SU-DHL-6 (cell line): ENCODE measurements around the gene JOSD1.

Experiments
- EZH2phosphoT487 ChIP-seq: fragments of 200-600 bp; sonication (generic), shearing (Covaris generic); conservative IDR thresholded peaks from 2 replicates; pipeline ENCODE4 v1.6.1; 2018; ENCODE audit warnings: mild to moderate bottlenecking, antibody characterized with exemption, low read length, moderate library complexity, mixed read lengths
- TF ChIP-seq, protein P1 (sequence below): fragments of 200-600 bp; sonication (generic); IDR thresholded peaks from one replicate; pipeline ENCODE4 v1.5.1; 2017; ENCODE audit warnings: antibody characterized with exemption, mild to moderate bottlenecking, low read length, moderate library complexity; ENCODE audit not compliant: insufficient read depth, poor library complexity, severe bottlenecking

DNA sequence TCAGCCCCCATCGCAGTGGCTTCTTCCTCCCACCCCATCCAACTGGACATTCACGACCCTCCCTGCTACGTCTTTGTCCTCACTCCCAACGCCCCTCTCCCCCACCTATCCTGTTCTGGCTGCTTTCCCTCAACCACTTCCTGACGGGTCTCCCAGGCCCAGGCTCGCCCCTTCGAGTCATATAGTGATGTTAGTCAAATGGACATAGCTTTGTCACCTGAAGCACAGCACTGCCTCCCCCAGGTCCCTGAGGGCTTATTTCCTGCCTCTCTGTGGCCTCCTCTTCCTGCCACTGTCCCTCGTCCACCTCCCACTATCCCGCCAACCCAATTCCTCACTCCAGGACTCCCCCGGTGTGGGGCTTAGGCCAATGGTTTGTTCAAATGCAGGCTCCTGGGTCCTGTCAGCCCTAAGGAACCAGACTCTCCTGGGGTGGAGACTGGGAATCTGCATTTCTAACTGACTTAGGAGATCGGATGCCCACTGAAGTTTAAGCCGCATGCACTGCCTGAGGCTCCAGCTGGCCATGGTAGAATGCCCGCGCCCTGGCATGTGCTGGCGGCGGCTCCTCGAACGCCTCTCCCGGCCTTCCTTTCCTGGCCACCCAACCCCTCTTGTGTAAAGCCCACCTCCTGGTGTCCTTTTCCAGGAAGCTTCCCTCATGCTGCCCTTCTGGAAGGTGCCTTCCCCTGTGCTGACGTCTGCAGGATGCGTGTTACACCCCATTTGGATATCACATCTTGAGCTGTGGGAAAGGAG lies 36.7 kb upstream of the JOSD1 start:
- TF ChIP-seq, protein P1, sequence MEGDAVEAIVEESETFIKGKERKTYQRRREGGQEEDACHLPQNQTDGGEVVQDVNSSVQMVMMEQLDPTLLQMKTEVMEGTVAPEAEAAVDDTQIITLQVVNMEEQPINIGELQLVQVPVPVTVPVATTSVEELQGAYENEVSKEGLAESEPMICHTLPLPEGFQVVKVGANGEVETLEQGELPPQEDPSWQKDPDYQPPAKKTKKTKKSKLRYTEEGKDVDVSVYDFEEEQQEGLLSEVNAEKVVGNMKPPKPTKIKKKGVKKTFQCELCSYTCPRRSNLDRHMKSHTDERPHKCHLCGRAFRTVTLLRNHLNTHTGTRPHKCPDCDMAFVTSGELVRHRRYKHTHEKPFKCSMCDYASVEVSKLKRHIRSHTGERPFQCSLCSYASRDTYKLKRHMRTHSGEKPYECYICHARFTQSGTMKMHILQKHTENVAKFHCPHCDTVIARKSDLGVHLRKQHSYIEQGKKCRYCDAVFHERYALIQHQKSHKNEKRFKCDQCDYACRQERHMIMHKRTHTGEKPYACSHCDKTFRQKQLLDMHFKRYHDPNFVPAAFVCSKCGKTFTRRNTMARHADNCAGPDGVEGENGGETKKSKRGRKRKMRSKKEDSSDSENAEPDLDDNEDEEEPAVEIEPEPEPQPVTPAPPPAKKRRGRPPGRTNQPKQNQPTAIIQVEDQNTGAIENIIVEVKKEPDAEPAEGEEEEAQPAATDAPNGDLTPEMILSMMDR: no peak
- TF ChIP-seq EZH2phosphoT487: no peak
